Measurements from ENCODE around the gene TUBAL3.

TUBAL3 gene

GRCh38 chr10:5343979-5344378 lies 60.6 kb downstream of the TUBAL3 start:
- Histone ChIP-seq H3K36me3 (ENCODE audit: control insufficient read depth in 2 of 2, insufficient read depth in 1 of 2, low read length in 2 of 2) (no peaks in the 10 kb centered on the region), H3K27ac (ENCODE audit: extremely low read depth, low read depth, low read length) (no peak overlapping the region), H3K4me3 (ENCODE audit: low read depth, low read length) (no peak overlapping the region), H3K4me1 (ENCODE audit: control insufficient read depth, insufficient read depth, low read length) (no peaks in the 10 kb centered on the region), H3K9me3 (ENCODE audit: control insufficient read depth, insufficient read depth, low read depth, low read length) (no peaks in the 10 kb centered on the region)
- POLR2A ChIA-PET = interaction anchor here (0.6 kb wide), 1 partner anchor 502 kb away, joined by 6 read pairs; no protein-coding TSS in a partner anchor
- no peak for TF ChIP-seq ZNF514 (tag by site-specific recombination; IDR thresholded peaks at IDR 0.05)
- TF ChIP-seq ZFP3 (tag by site-specific recombination; IDR thresholded peaks at IDR 0.05; ENCODE audit: low read depth) = no peak
- no peak for TF ChIP-seq ZNF518A (tag by site-specific recombination; conservative IDR thresholded peaks at IDR 0.05; ENCODE audit: low read depth)
- no peak for TF ChIP-seq RBAK (tag by site-specific recombination; IDR thresholded peaks at IDR 0.05)
- TF ChIP-seq ZNF132 (tag by site-specific recombination; IDR thresholded peaks at IDR 0.05; ENCODE audit: borderline replicate concordance) = no peak
- TF ChIP-seq ZNF18 (tag by site-specific recombination; IDR thresholded peaks at IDR 0.05) = no peak
- TF ChIP-seq PRDM4 (tag by site-specific recombination; IDR thresholded peaks at IDR 0.05) = no peak
- no peak for TF ChIP-seq ZFHX2 (tag by site-specific recombination; conservative IDR thresholded peaks at IDR 0.05)
- TF ChIP-seq ZNF830 (tag by site-specific recombination; IDR thresholded peaks at IDR 0.05; ENCODE audit: low read depth) = no peak
- CTCF ChIA-PET = interaction anchor here (1.2 kb wide), 1 partner anchor 494 kb away, joined by 6 read pairs; no protein-coding TSS in a partner anchor

GRCh38 chr10:5343561-5343960 lies 61.1 kb downstream of the TUBAL3 start:
- TF ChIP-seq BCL6B (tag by site-specific recombination; IDR thresholded peaks at IDR 0.05) (no peak), ZNF521 (tag by site-specific recombination; IDR thresholded peaks at IDR 0.05) (no peak), GLIS2 (tag by site-specific recombination; IDR thresholded peaks at IDR 0.05) (no peak), ZNF791 (tag by site-specific recombination; IDR thresholded peaks at IDR 0.05) (no peak), ZNF530 (tag by site-specific recombination; IDR thresholded peaks at IDR 0.05; ENCODE audit: low read depth) (no peak), ZNF558 (tag by site-specific recombination; IDR thresholded peaks at IDR 0.05) (no peak)
- CTCF ChIA-PET = interaction anchor here (1.2 kb wide), 1 partner anchor 494 kb away, joined by 6 read pairs; no protein-coding TSS in a partner anchor
- POLR2A ChIA-PET = no interaction called here
- no peaks in the 10 kb centered on the region for H3K9me3 ChIP-seq (ENCODE audit: control insufficient read depth, insufficient read depth, low read depth, low read length)
- H3K36me3 ChIP-seq (ENCODE audit: control insufficient read depth in 2 of 2, insufficient read depth in 1 of 2, low read length in 2 of 2) = no peaks in the 10 kb centered on the region
- no peak overlapping the region for H3K4me3 ChIP-seq (ENCODE audit: low read depth, low read length)
- H3K27ac ChIP-seq (ENCODE audit: extremely low read depth, low read depth, low read length) = no peak overlapping the region
- no peaks in the 10 kb centered on the region for H3K4me1 ChIP-seq (ENCODE audit: control insufficient read depth, insufficient read depth, low read length)
